HS-27A (cell line): ENCODE measurements around the gene ZNF23.
A peak's percentile ranks its signal among the peaks of the same experiment; 100 is the strongest.

Experiments
- DNase-seq: peaks from one replicate; pipeline ENCODE4 v3.0.0-alpha.2; 2012; ENCODE audit warnings: low read depth, missing footprints

The ZNF23 gene

DNA sequence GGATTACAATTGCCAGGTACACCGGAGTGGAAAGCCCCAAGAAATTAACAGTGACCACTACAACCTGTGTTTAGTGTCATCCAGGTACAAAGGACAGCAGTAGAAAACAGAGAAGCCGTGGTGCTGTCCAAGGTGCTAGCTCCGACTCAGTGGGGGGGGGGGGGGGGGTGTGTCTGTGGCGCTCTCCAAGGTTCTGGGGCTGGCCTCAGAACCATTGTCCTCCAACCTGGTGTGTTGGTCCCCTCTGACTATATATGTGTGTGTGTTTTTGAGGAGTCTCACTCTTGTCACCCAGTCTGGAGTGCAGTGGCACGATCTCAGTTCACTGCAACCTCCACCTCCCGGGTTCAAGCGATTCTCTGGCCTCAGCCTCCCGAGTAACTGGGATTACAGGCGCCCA lies 5.8 kb upstream of the ZNF23 start:
- DNase-seq: no peak

DNA sequence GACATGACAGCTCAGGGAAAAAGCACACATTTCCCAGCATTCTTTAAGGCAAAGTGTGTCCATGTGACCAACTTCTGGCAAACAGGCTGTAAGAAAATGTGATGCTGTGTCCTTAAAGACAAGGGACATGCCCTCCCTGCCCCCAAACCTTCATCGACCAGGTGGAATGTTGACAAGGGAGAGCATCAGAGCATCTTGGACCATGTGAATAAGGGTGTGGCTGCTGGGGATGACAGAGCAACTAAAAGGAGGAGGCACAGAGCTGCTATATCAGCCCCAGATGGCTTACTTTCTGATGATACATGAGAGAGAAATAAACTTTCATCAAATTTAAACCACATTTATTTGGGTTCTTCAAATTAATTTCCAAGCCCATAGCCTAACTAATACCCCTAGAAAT lies 2.2 kb upstream of the ZNF23 start:
- DNase-seq: no peak

DNA sequence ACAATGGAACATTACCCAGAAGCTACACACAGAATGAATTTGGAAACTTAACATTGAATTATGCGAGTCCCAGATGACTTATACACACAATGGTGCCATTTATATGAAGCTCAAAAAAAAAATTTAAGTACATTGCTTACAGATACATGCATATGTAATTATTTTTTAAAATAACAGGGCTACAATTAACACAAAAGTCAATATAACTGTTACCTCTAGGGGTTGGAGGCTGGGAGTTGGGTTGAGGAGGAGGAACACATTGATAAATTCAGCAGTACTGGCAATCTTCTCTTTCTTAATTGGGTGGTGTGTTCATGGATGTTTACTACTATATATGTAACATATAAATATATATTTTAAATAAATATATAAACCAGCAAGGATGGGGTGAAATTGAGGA lies 1.1 kb downstream of the ZNF23 start:
- DNase-seq: no peak

DNA sequence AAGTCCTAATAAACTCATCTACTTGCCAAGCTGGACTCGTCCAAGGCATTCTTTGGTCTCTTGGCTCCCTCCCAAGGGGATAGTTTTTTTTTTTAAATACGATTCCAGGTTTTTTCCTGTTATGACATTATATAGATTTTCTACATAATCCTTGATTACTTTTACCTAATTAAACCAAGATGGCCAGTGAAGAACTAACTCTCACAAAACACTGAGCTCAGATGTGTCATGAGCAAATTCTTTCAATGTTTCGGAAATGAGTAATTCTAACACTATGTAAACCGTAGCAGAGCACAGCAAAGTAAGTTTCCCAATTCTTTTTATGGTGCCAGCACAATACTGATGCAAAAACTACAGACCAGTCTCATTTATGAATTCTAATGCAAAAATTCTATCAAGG lies 1.8 kb downstream of the ZNF23 start:
- DNase-seq: peak; percentile 62

DNA sequence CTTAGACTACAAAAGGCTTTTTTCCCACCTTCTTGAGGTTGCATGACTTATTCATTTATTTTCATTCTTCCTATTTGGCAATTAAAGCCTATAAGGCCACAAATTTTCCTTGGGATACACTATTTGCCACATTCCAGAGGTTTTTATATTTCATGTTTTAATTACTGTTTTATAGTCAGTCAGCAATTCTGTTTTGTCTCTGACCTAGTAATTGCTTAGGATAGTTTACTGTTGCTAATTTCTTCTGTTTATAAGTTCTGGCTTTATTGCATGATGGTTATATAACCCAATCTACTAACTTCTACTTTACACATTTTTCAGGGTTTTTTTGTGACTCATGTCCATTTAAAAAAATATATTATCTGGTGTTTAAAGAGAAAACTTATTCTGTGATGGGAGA lies 2.5 kb downstream of the ZNF23 start:
- DNase-seq: no peak

DNA sequence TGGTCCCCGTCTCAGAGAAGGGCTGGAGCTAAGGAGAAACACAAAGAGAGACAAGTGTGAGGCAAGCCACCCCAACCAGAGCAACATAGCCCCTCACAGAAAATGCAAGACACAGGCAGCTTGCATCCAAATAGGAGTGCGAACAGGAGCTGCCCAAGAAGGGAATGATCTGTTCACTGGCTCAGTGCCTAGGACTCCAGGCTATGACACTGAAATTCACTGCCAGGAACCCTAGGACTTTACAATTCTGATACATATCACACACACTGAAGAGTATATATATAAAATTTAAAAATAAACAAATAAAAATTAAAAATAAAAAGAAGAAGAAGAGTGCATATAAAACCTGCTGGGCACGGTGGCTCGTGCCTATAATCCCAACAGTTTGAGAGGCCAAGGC lies 5.2 kb downstream of the ZNF23 start:
- no peak for DNase-seq

DNA sequence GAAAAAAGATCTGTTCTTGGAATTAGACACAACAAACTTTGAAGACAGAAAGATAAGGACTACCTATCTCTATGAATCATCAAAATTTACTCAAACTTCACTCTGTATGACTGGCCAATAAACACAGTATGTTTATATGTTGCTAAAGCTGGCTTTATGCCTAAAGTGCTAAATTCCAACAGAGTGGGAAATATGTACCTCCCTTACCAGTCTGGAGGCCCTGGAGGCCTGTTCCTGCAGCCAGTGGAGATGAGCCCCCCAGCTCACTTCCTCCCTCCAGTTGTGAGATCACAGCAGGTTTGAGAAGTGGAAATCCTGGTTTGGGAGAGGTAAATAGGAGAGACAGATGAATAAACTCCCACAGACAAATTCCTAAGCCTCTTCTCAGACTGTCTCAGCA lies 9.0 kb downstream of the ZNF23 start:
- no peak for DNase-seq

DNA sequence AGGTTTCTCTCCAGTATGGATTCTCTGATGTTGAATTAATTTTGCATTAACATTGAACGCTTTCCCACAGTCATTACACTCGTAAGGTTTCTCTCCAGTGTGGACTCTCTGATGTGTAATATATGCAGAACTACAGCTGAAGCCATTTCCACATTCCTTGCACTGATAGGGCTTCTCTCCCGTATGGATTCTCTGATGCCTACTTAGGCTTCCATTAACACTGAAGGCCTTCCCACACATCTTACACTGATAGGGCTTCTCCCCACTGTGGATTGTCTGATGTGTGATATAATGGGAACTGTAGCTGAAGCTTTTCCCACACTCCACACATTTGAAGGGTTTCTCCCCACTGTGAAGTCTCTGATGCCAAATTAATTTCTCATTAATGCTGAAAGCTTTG lies 13.0 kb downstream of the ZNF23 start:
- no peak for DNase-seq

DNA sequence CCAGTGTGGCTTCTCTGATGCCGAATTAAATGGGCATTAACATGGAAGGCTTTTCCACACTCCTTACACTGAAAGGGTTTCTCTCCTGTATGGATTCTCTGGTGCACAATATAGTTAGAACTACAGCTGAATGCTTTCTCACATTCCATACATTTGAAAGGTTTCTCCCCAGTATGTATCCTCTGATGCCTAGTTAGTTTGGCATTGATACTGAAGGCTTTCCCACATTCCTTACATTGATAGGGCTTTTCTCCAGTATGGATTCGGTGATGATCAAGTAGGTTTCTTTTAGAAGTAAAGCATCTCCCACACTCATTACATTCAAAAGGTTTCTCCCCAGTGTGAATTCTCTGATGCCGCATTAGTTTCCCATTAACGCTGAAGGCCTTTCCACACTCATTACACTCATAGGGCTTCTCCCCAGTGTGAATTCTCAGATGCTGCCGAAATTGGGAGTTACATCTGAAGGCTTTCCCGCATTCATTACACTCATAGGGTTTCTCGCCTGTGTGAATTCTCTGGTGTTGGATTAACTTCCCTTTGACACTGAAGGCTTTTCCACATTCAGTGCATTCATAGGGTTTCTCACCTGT lies 13.7 kb downstream of the ZNF23 start:
- no peak for DNase-seq

DNA sequence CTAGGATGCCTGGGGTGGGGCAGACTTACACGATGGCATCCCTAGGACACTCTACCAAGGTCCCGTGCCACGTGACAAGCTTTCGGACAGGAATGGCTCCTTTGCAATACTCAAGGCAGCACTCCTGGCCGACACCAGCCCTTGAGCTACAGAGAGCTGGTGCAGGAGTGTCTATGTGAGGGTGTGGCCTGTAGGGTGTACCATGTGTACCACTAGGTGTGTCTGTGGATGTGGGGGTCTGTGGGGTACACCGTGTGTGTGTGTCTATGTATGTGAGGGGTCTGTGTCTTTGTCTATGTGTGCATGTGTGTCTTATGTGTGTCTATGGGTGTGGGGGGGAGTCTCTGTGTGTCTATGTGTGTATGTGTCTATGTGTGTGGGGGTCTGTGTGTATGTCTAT lies 18.3 kb downstream of the ZNF23 start:
- DNase-seq: no peak

DNA sequence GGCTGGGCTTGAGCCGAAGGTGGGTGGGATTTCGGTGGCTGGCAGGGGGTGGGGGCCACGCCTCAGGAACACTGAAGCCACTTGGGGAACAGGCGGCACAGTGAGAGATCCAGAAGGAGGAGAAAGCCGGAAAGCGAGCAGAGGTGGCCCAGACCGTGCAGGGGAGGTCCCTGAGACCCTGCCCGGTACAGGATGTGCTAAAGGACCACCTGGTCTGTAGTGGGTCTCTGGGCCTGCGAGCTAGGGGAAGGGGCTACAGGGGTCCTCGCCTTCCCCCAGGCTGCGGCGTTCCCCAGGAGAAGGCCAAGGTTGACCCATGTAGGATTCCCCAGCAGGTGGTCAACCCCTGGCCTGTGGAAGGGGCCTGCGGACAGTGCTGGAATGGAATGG lies 20.0 kb downstream of the ZNF23 start, which contains the start of gene TLE7:
TLE7 (minus strand) TSS at position 4 of the 390 bp plus-strand sequence. CDS start 8,730 bp downstream, outside the sequence.
- no peak for DNase-seq

DNA sequence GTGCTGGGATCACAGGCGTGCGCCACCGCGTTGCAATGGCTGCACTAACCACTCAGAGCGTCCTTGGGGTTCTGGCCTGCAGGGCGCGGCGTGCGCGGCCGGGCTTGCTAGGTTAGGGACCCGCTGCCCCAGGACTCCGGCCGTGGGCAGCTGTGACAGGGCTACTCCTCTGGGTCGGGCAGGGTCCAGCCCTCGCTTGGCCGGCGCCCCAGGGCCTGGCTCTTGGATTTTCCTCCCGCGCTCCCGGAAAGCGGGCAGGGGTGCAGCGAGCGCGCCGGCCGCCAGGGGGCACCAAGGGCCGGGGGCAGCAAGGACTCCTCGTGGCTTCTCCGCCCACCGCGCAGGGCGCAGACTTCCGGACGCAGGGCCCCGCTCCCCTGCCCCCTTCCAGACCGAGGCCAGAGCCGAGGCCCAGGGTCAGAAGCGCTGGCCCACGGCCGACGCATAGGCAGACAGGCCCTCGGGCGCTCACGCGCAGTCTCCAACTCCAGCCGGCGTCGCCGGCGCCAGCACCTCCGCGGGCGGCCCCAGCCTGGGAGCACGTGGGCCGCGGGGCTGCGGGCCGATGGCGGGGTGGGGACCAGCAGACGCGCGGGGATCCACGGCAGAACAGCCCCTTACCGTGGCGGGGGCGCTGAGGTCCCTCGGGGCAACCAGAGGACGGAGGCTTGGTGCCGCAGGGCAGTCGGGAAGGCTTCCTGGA lies 20.5 kb downstream of the ZNF23 start:
- no peak for DNase-seq

DNA sequence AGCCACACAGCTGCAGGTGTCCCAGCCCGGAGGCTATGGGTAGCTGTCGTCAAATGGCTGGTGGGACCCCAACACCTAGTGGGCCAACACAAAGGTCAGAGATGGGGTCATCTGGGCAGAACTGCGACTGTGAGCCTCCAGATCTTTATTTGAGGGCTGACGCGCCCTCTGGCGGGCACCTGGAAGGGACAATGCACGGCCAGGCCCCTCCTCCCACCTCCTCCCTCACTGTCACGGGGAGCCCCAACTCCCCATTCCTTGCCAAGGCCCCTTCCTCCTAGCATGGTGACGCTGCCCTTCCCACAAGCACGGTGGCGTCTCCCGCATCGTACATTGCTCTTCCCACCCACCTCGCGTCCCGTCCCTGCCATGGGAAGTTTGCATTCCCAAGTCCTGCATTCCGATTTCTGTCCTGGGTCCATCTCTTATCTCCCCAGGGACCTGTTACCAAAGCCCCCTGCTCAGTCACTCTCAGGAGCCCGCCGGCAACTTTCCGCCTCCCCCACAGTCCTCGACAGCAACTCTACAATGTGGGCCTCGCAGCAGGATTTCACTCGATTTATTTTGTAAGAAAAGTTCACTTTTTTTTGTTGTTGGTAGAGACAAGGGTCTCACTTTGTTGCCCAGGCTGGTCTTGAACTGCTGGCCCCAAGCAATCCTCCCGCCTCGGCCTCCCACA lies 21.2 kb downstream of the ZNF23 start:
- DNase-seq: no peak

DNA sequence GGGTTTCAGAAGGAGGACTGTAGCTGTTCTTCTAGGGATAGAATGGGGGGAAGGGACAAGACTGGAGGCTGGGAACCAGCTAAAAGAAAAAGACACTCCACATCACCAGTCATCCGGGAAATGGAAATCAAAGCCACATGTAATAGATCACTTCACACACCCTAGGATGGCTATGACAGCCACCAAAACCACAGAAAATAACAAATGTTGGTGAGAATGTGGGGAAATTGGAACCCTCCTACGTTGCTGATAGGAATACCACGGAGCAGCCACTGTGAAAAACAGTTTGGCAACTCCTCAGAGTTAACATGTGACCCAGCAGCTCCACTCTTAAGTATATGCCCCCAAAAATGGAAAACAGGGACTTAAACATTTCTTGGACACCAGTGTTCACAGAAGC lies 22.5 kb downstream of the ZNF23 start:
- DNase-seq: no peak

DNA sequence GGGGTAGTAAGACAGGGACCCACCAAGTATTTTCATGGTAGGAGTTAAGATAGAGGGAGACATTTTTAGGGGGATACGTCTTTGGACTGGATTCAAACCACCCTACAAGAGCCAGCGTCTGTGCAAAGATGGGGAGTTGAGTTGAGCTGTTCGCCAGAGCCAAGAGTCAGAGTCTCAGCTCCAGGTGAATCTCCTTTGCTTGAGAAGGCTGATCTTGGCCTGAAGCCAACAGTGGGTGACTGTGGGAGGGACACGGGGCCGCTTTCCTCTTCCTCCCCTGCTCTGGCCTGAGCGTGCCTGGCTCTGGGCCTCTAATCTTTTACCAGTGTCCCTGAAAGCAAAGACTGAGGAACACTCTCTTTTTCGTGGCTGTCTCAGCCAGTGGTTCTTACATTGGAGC lies 25.6 kb downstream of the ZNF23 start:
- DNase-seq: no peak

DNA sequence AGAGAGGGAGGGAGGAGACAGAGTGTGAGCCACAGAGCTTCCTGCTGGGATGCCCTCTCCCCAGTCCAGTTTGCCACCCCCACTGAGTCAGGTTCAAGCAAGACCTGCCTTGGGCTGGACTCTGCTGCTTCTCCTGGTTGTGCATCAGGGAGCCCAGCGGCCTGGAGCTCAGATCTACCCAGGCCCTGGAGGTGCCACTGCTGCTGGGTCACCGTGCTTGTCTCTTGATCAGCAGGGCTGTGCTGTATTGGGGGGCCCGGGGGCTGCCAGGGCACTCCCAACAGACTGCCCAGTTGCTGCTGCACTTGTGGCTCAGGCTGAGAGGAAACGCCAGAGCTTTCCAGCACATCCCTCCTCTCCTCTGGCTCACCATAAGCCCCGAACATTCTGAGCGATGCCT lies 29.1 kb downstream of the ZNF23 start:
- DNase-seq: no peak

DNA sequence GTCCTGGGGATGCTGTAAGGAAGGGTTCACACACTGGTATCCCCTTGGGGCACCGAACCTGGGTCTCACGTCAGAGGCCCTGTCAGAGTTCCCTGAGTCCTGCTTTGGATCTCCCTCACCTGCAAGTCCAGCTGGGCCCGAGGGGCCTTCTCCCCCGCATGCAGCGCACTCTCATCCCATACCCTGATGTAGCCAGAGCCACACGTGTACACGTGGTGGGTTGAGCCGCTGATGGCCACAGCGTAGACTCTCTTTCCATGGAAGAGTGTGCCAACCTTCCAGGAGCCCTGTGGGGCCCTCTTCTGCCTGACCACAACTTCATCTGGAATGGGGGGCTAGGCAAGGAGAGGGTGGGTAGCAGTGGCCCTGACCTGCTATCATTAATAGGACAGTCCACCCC lies 30.1 kb downstream of the ZNF23 start:
- DNase-seq: no peak

DNA sequence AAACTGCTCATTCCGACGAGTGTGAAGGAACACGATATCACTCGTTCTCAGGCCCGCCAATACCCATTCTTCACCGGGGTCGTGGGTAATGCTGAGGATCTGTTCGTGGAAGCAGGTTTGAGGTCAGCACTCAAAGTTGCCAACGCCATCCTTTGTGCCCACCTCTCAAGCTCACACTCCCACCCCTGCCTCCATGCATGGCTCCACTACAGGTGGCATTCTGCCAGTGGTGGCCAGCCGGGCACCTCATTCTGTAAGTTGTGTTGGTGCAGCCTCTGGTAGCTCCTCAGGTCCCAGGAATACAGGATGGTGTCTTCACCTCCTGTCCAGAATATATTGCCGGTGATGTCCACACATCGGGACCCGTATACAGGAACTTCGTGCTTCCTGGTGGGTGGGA lies 30.9 kb downstream of the ZNF23 start:
- DNase-seq: no peak

DNA sequence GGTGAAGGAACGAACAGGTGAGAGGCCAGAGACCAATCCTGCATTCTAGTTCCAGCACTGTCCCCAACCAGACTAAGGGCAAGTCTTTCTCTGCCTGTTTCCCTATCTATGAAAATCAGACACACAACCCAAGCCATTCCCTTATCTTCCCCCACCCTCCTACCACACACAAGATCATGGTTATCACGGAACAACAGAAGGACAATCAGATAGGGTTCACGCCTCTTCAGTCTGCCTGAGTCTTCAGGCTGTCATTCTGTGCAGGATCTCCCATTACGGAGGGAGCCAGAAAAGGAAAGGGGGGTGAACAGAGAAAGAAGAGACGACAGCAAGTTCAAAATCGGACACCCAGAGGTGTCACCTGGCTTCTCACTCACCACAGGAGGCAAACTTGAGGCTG lies 31.3 kb downstream of the ZNF23 start:
- DNase-seq: no peak

DNA sequence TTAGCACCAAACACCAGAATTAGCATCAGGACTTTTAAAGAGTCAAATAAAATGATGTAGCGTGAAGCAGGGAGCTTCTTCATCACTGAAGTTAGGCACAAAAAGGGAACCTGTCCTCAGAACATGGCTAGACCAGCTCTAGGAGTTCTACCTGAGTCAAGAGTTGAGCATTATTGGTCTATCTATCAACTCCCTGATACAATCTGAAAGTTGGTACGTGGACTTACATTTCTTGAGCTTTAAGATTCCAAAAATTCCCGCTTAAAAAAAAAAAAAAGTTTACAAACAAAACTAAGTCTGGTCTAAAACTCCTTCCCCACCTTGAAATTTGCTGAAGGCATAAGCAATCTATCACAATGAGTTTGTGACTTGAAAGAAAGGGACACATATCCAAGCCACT lies 32.5 kb downstream of the ZNF23 start:
- no peak for DNase-seq

DNA sequence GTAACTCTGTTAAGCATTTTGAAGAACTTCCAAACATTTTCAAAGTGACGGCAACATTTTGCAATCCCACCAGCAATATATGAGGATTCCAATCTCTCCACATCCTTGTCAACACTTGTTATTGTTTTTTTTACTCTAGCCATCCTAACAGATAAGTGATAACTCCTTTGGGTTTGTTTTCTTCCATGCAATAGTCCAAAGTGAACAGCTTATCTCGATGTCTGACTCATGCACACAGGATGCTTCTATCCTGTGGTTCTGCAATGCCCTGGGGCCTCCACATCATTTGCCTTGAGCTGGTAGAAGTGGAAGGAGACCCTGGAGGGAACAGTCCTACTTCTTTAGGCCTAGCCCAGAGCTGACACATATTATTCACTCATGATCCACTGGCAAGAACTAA lies 33.2 kb downstream of the ZNF23 start:
- no peak for DNase-seq

DNA sequence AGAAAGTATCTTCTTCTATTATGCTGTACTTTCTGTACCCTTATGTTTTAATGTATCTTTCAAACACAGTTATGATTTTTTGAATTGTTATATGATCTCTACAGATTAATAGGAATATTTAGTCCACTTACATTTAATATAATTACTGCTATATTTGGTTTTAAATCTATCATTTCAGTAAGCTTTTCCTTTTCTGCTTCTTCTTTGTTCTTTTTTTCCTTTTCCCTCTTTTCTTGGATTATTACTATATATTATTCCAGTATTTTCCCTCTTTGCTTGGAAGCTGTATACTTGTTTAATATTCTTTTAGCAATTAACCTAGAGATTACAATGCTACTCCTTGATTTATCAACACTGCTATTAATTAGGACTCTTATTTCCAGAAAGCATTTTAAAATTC lies 33.7 kb downstream of the ZNF23 start:
- no peak for DNase-seq

DNA sequence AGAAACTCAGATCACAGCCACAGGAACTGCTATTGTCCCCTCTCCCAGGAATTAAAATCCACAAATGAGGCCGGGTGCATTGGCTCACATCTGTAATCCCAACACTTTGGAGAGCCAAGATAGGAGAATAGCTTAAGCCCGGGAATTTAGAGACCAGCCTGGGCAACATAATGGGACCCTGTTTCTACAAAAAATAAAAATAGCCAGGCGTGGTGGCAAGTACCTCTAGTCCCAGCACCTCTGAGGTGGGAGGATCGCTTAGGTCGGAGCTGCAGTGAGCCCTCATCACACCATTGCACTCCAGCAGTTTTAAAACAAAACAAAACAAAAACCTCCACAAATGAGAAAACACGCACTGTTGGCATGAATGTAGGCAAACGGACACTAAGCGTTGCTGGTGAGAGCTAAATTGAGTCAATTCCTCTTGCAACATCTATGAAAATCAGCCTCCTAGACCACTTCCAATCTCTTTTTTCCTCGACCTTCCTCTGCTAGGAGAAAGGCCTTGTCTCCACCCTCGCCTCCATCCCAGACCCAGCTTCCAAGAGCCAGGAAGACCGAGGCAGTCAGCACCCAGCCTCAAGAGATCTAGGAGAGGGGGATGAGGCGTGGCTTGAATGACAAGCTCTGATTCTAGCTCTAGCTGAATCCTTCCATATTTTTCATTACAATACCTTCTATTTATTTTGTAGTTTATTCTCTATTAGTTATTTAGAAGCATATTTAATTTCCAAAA lies 35.0 kb downstream of the ZNF23 start:
- no peak for DNase-seq
